AG09319 (cell line): Measurements from ENCODE around the gene PYCR2.
A peak's percentile ranks its signal among the peaks of the same experiment; 100 is the strongest.

Experiments used
- DNase-seq: peaks from one replicate; pipeline ENCODE4 v3.0.0-alpha.2; 2010; ENCODE audit warnings: low read depth; ENCODE audit errors: extremely low read depth
- CTCF ChIP-seq: IDR thresholded peaks from 2 replicates; pipeline ENCODE4 v1.5.1; 2011; ENCODE audit warnings: low read depth, mild to moderate bottlenecking, inconsistent platforms, low read length, moderate library complexity

The PYCR2 gene

GRCh38 chr1:225962440-225962975, 38.5 kb upstream of the PYCR2 start:
- TF ChIP-seq CTCF, result peak; percentile 47
- DNase-seq, result no peak

GRCh38 chr1:225961659-225962439, 37.8 kb upstream of the PYCR2 start:
- no peak for DNase-seq
- no peak for TF ChIP-seq CTCF

- no peak for DNase-seq
- no peak for TF ChIP-seq CTCF
Measured at GRCh38 chr1:225958041-225958440, 34.0 kb upstream of the PYCR2 start.

GRCh38 chr1:225954753-225955152, 30.7 kb upstream of the PYCR2 start:
- TF ChIP-seq CTCF, result no peak

GRCh38 chr1:225953315-225953714, 29.3 kb upstream of the PYCR2 start:
- no peak for DNase-seq
- TF ChIP-seq CTCF, result no peak

More at GRCh38 chr1:225954753-225955152, 30.7 kb upstream of the PYCR2 start:
- no peak for DNase-seq

GRCh38 chr1:225950905-225951497, 27.0 kb upstream of the PYCR2 start:
- TF ChIP-seq CTCF, result no peak
- DNase-seq, result no peak

- DNase-seq, result no peak
- TF ChIP-seq CTCF, result no peak
Measured at GRCh38 chr1:225949041-225949440, 25.0 kb upstream of the PYCR2 start.
